HG03432 (cell line): Measurements from ENCODE around the gene QPRT.
"Not testable (repeated sequence)": the region's sequence is repeated elsewhere in the genome, so short reads cannot be mapped to it uniquely, and the experiment has no call there.

Experiments used
- ATAC-seq: cut with Tn5 transposase; IDR thresholded peaks from one replicate; pipeline ENCODE4 v1.9.1; 2021; ENCODE audit warnings: mild to moderate bottlenecking, moderate library complexity; ENCODE audit not compliant: unreplicated experiment

Gene QPRT

DNA sequence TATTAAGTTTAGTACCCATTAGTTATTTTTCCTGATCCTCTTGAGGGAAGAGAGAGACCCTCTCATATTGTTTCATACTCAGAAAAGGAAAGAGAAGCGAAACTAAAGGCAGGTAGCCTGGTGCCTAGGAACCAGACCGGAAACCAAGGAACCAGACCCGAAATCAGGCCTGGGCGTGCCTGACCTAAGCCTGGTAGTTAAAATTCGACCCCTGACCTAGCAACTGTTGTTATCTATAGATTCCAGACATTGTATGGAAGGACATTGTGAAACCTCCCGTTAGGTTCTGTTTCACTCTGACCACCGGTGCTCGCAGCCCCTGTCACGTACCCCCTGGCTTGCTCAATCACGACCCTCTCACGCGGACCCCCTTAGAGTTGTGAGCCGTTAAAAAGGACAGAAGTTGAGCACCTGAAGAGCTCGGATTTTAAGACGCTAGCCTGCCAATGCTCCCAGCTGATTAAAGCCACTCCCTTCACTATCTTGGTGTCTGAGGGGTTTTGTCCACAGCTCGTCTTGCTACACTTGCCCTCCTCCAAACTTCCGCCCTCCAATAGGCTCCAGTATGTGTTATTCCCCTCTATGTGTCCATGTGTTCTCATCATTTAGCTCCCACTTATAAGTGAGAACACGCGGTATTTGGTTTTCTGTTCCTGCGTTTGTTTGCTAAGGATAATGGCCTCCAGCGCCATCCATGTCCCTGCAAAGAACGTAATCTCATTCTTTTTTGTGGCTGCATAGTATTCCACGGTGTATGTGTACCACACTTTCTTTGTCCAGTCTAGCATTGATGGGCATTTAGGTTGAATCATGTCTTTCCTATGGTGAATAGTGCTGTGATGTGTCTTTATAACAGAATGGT lies 10.7 kb downstream of the QPRT start:
- not testable (repeated sequence) for ATAC-seq

DNA sequence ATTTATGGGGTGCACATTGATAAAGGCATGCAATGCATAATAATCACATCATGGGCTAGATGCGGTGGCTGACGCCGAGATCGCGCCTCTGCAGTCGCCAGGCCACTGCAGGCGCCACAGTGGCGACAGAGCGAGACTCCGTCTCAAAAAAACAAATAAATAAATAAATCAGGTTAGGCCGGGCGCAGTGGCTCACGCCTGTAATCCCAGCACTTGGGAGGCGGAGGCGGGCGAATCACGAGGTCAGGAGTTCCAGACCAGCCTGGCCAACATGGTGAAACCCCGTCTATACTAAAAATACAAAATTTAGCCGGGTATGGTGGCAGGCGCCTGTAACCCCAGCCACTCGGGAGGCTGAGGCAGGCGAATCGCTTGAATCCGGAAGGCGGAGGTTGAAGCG lies 13.6 kb downstream of the QPRT start:
- ATAC-seq = not testable (repeated sequence)

DNA sequence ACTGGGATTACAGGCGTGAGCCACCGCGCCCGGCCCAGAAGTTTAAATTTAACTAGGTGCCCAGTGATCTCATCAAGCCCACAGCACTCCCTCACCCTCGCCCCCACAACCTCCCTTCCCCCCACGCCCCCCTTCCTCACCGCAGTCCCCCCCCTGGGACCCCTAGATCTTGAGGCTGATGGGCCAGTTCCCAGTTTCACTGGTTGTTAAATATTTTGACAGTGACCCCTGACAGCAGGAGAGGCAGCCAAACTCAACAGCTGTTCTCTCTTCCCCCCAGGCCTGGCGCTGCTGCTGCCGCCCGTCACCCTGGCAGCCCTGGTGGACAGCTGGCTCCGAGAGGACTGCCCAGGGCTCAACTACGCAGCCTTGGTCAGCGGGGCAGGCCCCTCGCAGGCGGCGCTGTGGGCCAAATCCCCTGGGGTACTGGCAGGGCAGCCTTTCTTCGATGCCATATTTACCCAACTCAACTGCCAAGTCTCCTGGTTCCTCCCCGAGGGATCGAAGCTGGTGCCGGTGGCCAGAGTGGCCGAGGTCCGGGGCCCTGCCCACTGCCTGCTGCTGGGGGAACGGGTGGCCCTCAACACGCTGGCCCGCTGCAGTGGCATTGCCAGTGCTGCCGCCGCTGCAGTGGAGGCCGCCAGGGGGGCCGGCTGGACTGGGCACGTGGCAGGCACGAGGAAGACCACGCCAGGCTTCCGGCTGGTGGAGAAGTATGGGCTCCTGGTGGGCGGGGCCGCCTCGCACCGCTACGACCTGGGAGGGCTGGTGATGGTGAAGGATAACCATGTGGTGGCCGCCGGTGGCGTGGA lies 15.6 kb downstream of the QPRT start:
- no peak for ATAC-seq

DNA sequence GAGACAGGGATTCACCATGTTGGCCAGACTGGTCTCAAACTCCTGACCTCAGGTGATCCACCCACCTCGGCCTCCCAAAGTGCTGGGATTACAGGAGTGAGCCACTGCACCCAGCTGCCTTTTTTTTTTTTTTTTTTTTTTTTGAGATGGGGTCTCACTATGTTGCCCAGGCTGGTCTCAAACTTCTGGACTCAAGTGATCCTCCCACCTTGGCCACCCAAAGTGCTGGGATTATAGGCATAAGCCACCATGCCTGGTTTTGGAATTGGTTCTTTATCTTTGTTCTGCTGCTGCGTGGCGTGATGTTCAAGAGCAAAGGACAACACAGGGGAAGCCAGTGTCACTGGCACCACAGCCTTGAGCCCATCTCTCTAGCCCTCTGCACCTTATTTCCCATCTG lies 16.7 kb downstream of the QPRT start:
- not testable (repeated sequence) for ATAC-seq

DNA sequence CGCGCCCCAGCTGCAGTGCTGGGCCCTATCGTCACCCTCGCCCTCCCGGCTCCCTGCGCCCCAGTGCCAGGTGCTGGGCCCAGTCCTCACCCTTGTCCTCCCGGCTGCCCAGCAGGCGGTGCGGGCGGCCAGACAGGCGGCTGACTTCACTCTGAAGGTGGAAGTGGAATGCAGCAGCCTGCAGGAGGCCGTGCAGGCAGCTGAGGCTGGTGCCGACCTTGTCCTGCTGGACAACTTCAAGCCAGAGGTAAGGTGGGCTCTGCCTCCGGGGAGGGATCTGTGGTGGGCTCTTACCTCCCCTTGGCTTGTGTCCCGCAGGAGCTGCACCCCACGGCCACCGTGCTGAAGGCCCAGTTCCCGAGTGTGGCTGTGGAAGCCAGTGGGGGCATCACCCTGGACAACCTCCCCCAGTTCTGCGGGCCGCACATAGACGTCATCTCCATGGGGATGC lies 17.9 kb downstream of the QPRT start:
- ATAC-seq = no peak

DNA sequence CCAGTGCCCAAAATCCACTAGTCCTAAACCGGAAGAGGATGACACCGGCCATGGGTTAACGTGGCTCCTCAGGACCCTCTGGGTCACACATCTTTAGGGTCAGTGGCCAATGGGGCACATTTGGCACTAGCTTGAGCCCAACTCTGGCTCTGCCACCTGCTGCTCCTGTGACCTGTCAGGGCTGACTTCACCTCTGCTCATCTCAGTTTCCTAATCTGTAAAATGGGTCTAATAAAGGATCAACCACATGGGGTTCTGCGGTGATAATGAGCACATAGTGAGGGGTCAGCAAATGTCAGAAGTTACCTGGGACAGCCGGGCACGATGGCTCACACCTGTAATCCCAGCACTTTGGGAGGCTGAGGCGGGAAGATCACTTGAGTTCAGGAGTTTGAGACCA lies 18.4 kb downstream of the QPRT start:
- ATAC-seq = no peak

DNA sequence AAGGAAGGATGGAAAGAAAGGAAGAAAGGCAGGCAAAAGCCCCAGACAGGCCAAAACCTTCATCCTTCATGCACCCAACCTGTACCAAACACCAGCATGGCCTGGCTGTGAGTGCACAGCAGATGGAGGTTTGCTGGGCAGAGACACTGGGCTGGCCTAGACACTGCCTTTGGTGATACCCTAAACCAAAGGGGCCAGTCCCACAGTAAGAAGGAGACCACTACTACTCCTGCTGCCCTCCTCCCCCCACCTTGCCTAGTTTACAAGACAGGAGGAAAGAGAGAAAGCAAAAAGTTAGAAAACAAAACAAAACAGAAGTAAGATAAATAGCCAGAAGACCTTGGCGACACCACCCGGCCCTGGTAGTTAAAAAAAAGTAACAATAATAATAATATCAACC lies 19.1 kb downstream of the QPRT start:
- no peak for ATAC-seq

DNA sequence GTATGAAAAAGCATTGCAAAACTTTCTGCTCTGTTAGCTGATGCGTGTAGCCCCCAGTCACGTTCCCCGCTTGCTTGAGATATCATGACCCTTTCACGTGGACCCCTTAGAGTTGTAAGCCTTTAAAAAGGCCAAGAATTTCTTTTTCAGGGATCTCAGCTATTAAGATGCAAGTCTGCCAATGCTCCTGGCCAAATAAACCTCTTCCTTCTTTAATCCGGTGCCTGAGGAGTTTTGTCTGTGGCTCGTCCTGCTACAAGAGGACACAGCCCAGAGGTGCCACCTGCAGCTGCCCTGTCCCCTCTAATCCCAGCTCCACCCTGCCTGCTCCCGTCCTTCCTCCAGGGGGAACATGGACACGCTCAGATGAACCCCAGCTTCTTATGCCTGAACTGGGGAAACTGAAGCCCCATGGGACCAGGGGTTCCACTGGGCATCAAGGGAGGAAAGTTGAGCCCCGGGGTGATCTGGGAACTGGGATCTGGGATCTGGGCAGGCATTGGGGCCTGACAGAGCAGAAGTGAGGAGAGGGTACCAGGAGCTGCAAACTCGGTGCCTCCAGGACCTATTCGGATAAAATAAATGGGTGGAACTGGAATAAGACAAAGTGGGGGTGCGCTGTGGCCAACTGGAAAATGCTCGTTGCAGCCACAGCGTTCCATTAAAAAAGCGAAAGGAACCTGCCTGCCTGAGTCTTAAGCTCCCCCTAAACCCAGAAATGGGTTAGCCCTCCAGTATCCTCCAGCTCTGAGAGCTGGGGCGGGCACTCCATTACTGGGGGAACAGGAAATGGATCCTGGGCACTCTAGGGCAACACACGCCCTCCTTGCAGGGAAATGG lies 19.7 kb downstream of the QPRT start:
- no peak for ATAC-seq

DNA sequence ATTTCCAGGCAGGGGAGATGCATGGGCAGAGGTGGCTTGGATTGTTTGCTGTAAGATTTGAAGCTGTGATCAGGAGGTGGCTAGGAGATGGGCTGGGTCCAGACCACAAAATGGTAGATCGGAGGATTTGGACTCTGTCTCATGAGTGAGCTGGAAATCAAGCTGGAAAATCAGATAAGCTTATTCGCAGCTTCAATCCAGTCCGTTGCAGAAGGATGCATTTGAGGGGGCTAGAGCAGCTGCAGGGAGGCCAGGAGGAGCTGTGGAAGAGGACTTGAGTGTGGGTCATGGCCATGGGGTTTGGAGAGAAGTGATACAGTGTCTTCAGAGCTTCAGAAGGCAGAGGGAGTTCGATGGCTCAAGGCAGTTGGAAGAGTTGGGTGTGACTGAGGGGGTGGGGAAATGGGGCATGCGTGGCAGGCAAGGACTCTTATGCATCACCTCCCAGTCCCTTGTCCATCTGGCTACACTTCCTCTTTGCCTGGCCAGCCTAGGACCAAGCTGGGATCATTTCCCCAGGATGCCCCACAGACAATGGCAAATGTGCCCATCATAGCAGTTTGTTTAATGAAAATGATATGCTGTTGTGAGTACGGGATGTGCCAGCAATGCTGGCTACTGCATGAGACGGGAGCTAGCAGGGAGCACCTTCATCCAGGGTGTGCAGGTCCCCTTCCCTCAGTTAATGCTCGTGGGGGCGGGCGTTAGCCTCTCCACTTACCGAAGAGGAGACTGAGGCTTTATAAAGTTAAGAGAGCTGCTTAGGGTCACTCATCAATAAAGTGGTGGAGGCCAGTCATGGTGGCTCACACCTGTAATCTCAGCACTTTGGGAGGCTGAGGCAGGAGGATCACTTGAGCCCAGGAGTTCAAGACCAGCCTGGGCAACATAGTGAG lies 20.6 kb downstream of the QPRT start:
- ATAC-seq = no peak

DNA sequence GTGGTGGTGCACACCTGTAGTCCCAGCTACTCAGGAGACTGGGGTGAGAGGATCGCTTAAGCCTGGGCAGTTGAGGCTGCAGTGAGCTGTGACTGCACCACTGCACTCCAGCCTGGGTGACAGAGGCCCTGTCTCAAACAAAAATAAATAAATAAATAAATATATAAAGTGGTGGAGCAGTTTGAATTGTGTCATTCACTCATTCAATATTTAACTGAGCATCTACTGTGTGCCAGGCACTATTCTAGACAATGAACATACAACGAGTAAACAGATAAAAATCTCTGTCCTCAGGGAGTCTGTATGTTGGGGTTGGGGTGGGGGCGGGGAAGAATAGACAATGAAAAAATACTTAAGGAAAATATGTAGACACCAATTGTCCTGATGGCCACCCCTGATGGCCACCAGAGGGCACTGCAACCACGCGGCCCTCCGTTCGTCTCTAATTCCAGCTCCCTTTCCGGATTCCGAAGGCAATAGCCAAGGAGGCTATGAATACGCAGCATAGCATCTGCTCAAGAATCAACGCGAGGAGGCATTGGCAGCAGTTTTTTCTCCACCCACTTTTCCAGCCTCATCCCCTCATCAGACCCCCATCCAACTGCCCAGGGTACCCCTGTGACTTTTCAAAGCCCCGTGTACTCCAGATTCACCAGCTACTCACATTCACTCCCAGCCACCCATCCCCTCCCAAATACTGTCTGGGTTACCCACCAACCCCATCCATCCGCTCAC lies 21.4 kb downstream of the QPRT start:
- no peak for ATAC-seq

DNA sequence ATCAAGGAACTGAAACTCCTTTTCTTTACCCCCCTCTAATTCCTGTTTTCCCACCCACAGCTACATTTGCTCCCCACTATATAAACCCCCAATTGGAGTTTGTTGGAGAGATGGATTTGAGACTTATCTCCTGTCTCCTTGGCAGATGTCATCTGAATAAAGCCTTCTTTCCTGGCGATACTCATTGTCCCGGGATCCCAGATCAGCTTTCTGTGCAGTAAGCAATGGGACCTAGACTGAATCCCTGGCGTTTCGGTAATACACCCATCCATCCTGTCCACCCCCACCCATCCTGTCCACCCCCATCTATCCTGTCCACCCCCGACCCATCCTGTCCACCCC lies 22.2 kb downstream of the QPRT start:
- no peak for ATAC-seq

DNA sequence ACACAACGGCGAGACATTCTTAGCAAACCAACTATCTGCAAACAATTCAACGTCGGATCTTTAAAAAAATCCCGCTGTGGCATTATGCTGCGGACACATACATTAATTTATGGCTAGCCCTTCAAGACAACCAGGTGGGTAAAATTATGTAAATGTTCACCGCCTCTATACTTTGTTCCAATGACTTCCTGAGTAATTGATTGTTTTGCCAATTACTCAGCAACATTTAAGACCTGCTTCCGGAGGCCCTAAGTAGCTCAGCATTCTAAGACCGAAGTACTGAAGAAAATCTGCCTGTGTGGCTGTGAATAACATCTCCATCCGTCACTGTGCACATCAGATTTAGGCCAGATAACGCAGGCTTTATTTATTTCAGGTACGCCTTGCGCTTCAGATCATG lies 23.3 kb downstream of the QPRT start:
- ATAC-seq = peak; percentile 42

DNA sequence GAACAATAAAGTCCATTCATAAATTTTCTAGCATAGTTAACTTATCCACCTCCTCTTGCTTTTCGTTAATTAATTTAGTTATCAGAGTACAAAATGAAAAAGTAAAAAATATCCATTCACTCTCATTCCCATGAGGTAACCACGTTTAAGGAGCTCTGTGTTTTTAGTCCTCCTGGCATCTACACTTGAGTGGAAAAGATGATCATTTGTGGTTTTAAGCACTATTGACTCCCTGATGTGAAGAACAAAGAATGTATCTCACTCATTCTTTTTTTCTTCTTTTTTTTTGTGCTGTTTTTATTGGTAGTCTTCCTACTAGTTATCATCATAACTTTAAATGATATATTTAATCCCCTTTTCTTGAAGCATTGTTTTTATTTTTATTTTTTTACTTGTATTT lies 26.1 kb downstream of the QPRT start:
- ATAC-seq = no peak

DNA sequence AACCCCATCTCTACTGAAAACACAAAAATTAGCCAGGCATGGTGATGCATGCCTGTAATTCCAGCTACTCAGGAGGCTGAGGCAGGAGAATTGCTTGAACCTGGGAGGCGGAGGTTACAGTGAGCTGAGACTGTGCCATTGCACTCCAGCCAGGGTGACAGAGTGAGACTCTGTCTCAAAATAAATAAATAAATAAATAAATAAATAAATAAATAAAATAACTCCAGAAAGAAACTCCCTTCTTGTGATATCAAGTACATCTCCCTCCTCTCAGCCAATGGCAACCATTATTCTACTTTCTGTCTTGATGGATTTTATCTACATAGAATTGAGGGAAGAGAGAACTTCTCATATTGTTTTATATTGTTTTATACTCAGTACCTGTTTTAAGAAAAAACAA lies 28.2 kb downstream of the QPRT start:
- ATAC-seq = not testable (repeated sequence)

DNA sequence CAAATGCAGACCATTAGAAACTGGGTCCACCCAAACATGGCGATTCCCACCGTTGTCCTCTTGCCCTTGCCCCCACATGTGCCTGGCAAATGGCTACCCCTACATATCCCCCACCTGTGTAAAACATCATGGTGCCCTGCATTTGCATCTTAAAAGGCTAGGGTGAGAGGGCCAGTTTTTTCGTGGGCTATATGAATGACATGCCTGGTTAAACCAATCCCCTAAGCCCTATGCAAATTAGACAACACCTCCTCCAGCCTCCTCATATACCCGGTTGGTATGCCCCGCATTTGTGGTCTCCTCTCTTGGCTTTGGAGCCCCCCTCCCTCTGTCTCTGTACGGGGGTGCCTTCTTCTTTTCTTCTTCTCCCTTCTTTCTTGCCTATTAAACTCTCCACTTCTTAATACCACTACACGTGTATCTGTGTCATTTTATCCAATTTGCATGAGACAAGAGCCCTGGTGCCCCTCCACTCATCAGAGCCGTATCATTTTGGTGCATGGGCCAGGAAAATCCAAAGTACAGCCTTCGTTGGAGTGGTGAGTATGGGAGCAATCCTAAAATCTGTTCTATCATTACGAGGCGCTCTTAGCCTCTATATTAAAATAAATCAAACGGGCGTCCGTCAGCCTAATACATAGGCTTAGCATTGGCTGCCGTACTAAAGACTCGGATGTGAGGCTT lies 30.1 kb downstream of the QPRT start:
- no peak for ATAC-seq

DNA sequence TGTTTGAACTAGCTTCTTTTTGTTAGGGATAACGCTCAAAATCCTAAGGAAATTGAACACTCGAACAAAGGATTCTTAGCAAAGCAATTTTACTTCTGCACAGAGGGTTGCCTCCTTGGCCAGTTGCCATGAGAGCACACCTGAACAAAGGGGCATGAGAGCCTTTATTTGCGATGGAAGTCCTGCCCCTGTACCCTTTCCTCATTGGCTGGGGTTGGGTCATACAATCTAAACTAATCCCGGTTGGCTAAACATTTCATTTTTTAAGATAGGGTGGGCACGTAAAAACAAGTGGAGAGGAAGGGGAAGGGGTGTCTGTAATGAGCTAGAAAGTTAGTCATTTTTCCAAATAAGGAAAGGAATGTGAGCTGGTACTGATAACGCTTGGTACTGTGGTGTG lies 30.7 kb downstream of the QPRT start:
- not testable (repeated sequence) for ATAC-seq

DNA sequence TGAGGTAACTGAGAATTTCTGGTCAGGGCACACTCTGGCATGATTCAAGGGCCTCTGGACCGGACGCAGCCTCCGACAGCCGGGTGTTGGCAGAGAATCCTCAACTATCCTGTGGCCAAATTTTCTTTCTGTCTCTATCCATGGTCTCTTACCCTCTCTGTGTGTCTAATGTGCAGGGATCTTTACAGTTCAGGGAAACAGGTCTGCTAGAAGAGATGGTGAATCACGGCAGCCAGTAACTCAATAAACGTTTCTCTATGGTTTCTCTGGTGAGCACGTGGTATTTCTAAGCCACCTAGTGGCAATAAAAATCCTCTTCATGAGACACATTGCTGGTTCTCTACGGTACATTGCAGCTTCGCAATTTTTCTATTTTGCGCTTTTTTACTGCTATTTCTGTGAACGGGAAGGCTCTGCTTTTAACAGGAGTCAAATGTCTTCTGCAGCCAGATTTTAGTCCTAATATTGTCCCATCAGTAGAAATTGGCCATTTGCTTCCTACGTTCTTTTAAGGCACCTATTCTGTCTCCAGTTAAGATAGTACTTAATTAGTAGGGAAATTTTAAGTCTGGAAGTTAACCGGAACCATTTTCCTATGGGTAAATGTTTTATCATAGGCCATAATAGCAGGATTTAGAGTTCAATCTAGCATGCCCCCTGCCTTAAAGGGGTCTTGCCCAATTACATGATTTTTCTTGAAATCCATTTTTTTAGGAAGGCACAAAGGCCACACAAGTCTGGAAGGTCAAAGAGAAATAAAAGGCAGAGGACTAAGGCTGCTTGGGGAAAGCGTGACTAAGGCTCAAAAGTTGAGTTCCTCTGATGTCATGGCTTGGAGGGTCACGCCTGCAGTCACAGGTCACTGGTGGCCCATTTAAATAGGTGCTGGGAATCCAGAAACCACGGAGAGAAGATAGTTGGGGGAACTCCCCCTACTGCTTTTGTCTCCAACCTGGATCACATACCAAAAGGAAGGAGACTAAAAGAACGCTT lies 31.5 kb downstream of the QPRT start:
- no peak for ATAC-seq

DNA sequence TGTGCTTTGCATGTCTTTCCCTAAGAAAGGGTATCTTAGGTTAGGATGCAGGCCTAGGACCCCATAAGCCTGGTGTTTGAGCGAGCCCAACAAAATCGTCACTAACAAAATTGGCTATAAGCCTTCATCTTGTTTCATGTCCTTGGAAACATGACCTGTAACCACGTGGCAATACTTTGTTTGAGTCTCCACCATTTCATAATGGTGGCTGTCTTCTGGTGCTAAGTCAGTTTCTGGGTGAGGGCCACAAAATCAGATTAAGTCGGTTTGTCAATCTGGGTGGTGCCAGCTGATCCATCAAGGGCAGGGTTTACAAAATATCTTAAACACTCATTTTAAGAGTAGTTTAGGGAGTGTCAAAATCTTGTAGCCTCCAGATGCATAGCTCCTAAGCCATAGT lies 33.8 kb downstream of the QPRT start:
- no peak for ATAC-seq
